ENCODE results near the gene SOX2.

- no peak for TF ChIP-seq PTBP1 (IDR thresholded peaks at IDR 0.05; ENCODE audit: low read depth, low read length, poor library complexity, severe bottlenecking)
- TF ChIP-seq NFRKB (IDR thresholded peaks at IDR 0.05) = no peak
- no peak for TF ChIP-seq KDM5A (IDR thresholded peaks at IDR 0.05; ENCODE audit: borderline replicate concordance, low read length)
- no peak for TF ChIP-seq ZNF639 (CRISPR knock-in tag; conservative IDR thresholded peaks at IDR 0.05)
- TF ChIP-seq TARDBP (CRISPR knock-in tag; IDR thresholded peaks at IDR 0.05) = no peak
- TF ChIP-seq TFE3 (CRISPR knock-in tag; IDR thresholded peaks at IDR 0.05) = no peak
- no peak for TF ChIP-seq ZNF335 (CRISPR knock-in tag; IDR thresholded peaks at IDR 0.05)
- no peak for TF ChIP-seq RBM39 (IDR thresholded peaks at IDR 0.05; ENCODE audit: low read depth, low read length, poor library complexity, severe bottlenecking)
- no peak for TF ChIP-seq ZSCAN5A (CRISPR knock-in tag; IDR thresholded peaks at IDR 0.05; ENCODE audit: borderline replicate concordance)
- TF ChIP-seq ZBTB40 (IDR thresholded peaks at IDR 0.05) = no peak
- no peak for TF ChIP-seq ZBTB40 (CRISPR knock-in tag; IDR thresholded peaks at IDR 0.05)
- TF ChIP-seq ZNF761 (CRISPR knock-in tag; conservative IDR thresholded peaks at IDR 0.05) = no peak
Measured at GRCh38 chr3:181712553-181713279, 991 bp downstream of the SOX2 start.
